ENCODE data around the gene MIS18A. TPM values are rescaled to one million over a fixed set of nuclear protein-coding genes. Genes with fewer than 3 reads are reported as not detected.
"Not testable (repeated sequence)": the region's sequence is repeated elsewhere in the genome, so short reads cannot be mapped to it uniquely, and the experiment has no call there.

MIS18A gene
- total RNA-seq, 1 donor from 2014 or later = 7.2 TPM

GRCh38 chr21:32304998-32305397 is 26.1 kb upstream of the MIS18A start:
- DNase-seq = no peak

DNA sequence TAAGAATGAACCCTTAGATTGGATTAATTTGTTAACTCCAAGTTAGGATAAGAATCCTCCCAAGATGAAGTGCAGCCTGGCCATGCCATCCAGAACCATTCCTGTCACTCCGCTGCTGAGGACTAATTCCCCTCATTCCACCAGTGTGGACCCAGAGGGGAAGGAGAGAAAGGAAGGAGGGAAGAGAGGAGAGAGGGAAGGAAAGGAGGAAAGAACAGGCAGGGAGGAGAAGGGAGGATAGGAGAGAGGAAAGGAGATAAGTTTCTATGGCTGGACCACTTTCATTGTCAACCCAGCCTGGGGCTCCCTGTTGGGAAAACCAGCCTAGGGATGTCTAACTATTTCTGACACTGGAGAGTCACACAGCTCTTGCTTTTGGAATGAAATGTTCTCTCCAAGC is 24.5 kb upstream of the MIS18A start:
- no peak for DNase-seq

GRCh38 chr21:32302560-32302959 is 23.7 kb upstream of the MIS18A start:
- DNase-seq = no peak

DNA sequence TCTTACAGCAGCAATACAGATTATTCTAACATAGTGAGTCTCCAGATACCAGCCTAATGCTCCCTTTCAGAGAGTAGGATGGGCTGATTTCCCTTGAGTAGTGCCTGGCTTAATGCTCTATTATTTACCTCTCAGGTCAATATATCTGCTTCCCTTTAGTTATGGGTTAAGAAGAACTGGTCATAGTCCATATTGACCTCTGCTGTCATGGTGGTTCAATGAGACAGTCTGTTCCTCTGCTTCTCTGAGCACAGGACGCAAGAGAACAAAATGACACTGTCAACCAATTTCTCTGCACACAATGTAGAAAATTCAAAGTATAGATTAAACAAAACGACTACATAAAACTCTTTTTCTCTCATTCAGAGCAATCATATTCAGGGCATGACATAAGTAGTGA is 22.7 kb upstream of the MIS18A start:
- no peak for DNase-seq

DNA sequence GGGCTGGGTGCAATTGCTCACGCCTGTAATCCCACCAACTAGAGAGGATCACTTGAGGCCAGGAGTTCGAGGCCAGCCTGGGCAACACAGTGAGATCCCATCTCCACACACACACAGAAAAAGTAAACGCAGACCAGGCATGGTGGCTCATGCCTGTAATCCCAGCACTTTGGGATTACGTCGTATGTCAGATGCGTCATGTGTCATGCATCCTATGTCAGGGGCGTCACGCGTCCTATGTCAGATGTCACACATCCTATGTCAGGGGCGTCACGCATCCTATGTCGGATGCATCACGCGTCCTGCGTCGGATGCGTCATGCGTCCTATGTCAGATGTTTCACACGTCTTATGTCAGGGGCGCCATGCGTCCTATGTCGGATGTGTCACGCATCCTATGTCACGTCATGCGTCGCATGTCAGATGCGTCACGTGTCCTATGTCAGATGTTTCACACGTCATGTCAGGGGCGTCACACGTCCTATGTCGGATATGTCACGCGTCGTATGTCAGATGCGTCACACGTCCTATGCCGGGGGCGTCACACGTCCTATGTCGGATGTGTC is 21.4 kb upstream of the MIS18A start:
- no peak for DNase-seq

GRCh38 chr21:32299695-32300094 is 20.8 kb upstream of the MIS18A start:
- no peak for DNase-seq

DNA sequence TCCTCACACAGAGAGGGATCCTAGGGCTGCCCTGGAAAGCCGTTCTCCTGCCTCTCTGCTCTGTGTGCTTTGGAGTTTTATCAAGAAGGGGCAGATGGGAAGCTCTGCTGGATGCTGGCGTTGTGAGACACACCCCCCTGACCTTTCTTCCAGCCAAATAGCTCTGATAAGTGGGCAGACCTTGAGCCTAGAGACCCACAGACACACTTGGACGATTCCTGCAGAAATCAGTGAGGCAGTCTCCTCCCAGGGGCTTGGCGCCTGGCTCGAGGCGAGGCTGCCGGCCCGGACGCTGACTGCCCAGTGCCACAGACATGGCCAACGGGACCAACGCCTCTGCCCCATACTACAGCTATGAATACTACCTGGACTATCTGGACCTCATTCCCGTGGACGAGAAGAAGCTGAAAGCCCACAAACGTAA is 19.8 kb upstream of the MIS18A start, which contains the start of gene MRAP:
TSS of gene MRAP (plus strand) at position 198 of the 424 bp plus-strand sequence. CDS start at position 315, 117 bp downstream.
- DNase-seq = no peak

DNA sequence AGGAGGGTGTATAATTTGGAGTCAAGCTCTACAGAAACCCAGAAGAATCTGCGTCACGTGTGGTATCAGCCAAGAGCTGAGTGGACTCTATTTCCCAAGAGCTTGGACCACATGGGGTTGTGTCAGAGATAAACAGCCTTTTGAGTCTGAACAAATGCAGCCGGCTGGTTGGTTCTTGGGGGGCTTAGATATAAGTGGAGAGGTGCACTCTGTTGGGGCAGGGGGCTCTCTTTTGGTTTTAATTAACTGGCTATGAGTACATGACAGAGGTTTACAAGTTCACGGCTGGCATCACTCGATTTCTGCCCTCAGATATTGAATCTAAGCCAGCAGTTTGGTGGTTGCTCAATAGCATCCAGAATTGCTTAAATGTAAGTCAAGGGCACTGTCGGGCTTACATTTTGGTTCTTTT is 19.3 kb upstream of the MIS18A start:
- no peak for DNase-seq

DNA sequence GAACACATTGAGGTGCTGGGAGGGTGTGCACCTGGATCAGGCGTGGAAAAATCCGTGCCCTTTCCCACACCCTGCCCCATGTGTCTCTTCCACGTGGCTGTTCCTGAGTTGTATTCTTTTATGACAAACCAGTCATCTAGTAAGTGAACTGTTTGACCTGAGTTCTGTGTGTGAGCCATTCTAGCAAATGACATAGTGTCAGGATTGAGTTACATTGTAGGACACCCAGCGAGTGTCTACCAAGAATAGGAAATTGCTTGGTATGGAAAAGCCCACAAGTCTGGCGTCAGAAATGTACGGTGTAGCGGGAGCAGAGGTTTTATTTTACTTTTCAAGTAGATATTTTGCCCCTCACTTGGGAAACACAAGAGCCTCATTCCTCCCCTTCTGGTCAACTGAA is 18.6 kb upstream of the MIS18A start:
- DNase-seq = no peak

- no peak for DNase-seq
Observed at GRCh38 chr21:32285476-32285875, 6.6 kb upstream of the MIS18A start.

DNA sequence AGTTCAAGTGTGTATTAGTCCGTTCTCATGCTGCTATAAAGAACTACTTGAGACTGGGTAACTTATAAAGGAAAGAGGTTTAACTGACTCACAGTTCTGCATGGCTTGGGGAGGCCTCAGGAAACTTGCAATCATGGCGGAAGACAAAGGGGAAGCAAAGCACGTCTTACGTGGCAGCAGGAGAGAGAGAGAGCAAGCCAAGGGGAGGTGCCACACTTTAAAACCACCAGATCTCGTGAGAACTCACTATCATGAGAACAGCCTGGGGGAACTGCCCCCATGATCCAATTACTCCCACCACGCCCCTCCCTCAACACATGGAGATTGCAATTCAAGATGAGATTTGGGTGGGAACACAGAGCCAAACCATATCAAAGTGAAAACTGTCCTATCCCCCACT is 4.1 kb upstream of the MIS18A start:
- no peak for DNase-seq

DNA sequence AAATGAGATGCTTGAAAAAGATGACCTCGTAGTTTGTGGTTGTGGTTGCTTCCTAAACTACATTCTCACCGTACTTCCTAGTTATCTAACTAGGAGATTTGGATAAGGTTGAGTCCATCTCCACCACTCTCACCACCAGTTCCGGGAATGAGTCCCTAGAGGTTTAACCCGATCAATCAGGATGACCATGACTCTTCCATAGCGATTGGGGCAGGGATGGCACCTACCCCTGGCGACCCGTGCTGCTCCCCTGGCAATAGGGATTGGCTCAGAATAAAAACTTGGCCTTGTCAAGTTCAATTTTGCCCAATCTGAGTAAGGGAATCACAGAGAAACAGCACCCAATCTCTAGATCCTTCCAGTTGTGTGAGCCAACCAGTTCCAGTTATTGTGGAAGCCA is 2.7 kb upstream of the MIS18A start:
- DNase-seq = no peak

DNA sequence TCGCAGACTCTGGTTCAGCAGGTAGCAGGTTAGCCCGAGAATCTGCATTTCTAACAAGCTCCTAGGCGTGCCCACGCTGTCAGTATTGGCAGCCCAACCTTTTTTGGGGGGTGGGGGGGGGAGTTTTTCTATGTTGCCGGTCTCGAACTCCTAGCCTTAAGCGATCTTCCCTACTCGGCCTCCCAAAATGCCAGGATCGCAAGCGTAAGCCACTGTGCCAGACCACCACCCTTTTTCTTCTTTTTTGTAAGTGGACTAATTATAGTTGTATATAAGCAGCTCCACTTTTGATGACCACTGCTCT is 480 bp upstream of the MIS18A start:
- DNase-seq = no peak

- DNase-seq = peak; percentile 17
Observed at GRCh38 chr21:32278103-32278502, 746 bp downstream of the MIS18A start.

DNA sequence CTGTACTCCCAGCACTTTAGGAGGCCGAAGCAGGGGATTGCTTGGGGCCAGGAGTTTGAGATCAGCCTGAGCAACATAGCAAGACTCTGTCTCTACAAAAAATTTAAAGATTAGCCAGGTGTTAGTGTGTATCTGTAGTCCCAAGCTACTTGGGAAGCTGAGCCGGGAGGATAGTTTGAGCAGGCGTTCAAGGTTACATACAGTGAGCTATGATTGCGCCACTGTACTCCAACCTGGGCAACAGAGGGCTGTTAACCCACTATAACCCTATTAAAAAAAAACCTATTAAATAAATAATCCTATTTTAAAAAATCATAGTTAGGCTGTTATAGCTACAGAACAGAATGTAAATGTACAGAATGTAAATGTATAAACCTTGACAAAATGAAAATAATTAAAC is 2.2 kb downstream of the MIS18A start:
- no peak for DNase-seq

GRCh38 chr21:32270748-32271147 is 8.1 kb downstream of the MIS18A start:
- DNase-seq = no peak

- DNase-seq = not testable (repeated sequence)
Observed at GRCh38 chr21:32265321-32265720, 13.5 kb downstream of the MIS18A start.

- no peak for DNase-seq
Observed at GRCh38 chr21:32261929-32262328, 16.9 kb downstream of the MIS18A start.

DNA sequence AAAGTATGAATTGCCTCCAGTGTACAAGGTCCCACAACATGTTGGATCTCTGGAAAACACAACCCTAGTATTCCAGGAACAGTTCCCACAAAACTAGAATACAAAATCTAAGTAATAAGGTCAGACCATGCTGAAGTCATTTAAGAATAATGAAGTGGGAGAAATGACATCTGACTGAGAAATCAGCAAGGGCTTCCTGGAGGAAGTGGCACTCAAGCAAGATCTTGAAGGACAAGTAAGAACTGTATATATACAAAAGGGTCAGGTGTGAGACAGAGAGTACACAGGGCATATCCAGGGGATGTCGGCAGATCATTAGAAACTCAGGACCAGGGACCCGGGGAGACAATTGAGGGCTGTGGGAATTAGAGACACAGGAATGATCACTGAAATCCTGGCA is 18.7 kb downstream of the MIS18A start:
- no peak for DNase-seq

DNA sequence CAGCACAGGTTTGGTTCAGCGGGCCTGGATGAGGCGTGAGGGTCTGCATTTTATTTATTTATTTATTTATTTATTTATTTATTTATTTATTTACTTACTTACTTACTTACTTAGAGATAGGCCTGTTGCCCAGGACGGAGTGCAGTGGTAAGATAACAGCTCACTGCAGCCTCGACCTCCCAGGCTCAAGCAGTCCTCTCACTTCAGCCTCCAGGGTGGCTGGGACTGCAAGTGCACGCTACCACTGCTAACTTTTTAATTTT is 20.1 kb downstream of the MIS18A start:
- DNase-seq = not testable (repeated sequence)

DNA sequence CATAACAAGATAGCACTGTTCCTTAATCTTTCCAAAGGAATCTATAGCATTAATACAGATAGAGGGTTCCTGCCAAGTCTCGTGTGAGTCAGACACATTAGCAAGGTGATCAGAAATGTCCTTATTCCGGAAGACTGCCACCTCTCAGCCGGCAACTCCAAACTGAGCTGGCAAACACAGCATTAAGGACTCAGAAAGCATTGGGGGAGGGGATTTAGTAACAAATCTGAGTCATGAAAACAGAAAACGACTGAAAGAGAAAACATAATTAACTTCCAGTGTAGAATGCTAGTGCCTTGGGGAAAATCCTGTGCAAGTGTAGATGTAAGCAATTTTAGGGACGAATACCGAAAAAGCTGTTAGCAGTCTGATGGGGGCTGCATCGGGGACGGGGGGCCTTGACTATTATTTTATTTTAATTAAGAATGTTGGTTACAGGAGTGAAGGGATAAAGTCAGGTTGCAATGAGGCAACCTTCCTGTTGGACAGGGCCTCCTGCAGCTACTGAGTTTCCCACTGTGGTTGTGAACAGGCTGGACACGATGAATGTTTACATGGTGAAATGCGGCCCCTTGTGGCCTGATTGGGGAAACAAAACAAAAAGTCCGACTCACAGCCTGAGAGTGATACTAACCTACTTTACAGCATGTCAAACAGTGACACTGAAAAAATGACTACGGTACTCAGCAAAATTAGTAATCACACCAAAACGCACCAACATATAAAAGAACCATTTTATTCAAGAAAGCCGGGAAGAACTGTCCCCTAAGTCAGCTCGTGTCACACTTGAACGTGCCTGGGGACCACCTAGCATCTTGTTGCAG is 20.7 kb downstream of the MIS18A start:
- DNase-seq = peak; percentile 94

DNA sequence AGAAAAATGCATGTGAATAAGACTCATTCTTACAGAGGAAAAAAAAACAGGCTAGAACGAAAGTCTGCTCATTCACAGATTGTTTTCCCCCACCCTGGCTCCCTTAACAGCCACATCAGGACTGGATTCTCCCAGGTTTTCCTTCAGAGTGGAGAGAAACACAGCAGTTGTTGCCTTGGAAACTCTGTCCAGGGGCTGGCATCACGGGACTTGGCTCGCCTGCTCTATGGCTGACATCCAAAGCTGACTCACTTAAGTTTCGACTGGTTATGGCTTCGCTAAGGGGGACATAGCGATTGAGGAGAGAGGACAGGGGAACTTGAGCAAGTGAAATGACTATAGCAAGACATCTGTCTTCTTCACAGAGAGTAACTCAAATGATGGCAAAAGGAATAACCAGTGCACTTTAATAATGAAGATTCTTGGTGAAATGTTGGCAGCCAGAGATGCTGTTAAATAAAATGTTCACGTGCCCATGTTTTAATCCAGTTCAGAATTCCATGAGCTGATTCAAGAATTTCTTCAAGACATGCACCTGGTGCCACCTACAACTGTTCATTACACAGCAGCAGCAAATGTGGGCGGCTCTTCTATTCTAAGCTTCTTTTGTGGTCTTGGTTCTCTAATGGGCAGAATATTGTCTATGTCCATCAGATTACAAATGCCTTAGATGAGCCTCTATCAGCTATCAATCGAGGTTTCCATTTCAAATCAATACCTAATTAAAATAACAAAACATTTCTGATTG is 21.8 kb downstream of the MIS18A start:
- DNase-seq = peak; percentile 97

DNA sequence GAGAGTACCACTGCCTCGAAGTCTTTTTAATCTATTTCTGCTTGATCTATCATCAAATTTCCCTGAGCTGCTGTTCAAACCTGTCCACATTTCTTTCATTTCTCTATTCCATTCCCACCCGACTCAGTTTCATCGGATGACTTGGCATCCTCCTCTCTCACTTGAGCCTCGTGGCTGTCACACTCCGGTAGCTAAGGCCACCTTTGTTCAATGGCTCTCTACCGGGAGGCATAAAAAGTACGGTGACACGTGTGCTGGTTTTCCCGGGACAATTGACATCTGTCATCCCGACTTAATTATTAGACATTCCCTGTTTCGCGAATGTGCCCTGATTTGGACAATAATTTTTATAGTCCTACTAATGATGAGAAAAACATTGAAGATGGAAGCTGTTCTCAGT is 22.6 kb downstream of the MIS18A start:
- peak; percentile 24 for DNase-seq

DNA sequence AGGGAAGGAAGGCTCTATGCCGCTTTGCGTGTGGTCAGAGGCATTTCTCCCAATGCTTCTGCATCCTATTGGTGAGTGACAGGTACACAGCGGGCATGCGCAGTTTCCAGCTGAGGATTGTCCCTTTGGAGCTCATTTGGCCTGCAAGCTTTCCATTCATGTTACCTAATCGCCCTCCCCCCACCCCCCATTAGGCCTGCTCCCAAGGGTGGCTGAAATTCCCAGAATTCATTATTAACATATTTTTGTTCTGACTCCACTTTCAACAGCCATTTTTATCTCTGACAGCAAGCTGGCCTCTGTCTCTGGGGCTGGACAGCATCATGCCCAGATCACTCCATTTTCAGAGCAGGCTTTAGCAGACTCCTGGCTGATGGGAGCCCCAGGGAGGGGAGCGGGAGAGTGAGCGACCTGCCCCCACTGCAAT is 25.6 kb downstream of the MIS18A start:
- peak; percentile 32 for DNase-seq

All from tongue (tissue), 2 donors.